ENCODE results near the gene ZNF652. TPM values are rescaled to one million over a fixed set of nuclear protein-coding genes. Genes with fewer than 3 reads are reported as not detected.

Gene ZNF652
- polyA plus RNA-seq, 1 donor from 2014 or later = 26.7 TPM

GRCh38 chr17:49315551-49316257 lies 46.3 kb downstream of the ZNF652 start:
- Histone ChIP-seq H3K79me2 (replicated peaks; ENCODE audit: insufficient read depth, low read length) (no peaks in the 10 kb centered on the region), H3K9me2 (ENCODE audit: insufficient read depth, low read length) (no peaks in the 10 kb centered on the region), H3K4me3 (ENCODE audit: low read length) (no peak overlapping the region), H4K20me1 (ENCODE audit: insufficient read depth) (no peaks in the 10 kb centered on the region), H3K27ac (ENCODE audit: low read length) (no peak overlapping the region), H3F3A (ENCODE audit: insufficient read depth, low read length, poor library complexity, severe bottlenecking) (no peaks in the 10 kb centered on the region), H2AFZ (ENCODE audit: low read depth, low read length) (no peak overlapping the region), H3K9ac (ENCODE audit: low read length) (no peak overlapping the region), H3K9me3 (ENCODE audit: low read length) (no peaks in the 10 kb centered on the region), H3K27me3 (ENCODE audit: insufficient read depth, low read depth, low read length) (no peaks in the 10 kb centered on the region), H3K36me3 (ENCODE audit: insufficient read depth, low read length) (no peaks in the 10 kb centered on the region), H3K4me2 (ENCODE audit: low read length) (no peak overlapping the region)
- TF ChIP-seq SMC3 (conservative IDR thresholded peaks at IDR 0.05; ENCODE audit: poor library complexity) (peak; percentile 83), RAD21 (conservative IDR thresholded peaks at IDR 0.05) (peak; percentile 88), MXI1 (conservative IDR thresholded peaks at IDR 0.05; ENCODE audit: poor library complexity, severe bottlenecking) (no peak), CTCF (IDR thresholded peaks at IDR 0.05; ENCODE audit: poor library complexity, severe bottlenecking) (peak; percentile 82)

GRCh38 chr17:49312722-49313121 lies 49.3 kb downstream of the ZNF652 start:
- no peak overlapping the region for H3K9ac ChIP-seq (ENCODE audit: low read length)
- no peaks in the 10 kb centered on the region for H3K79me2 ChIP-seq (replicated peaks; ENCODE audit: insufficient read depth, low read length)
- no peak overlapping the region for H3K4me2 ChIP-seq (ENCODE audit: low read length)
- no peaks in the 10 kb centered on the region for H3K9me2 ChIP-seq (ENCODE audit: insufficient read depth, low read length)
- no peaks in the 10 kb centered on the region for H4K20me1 ChIP-seq (ENCODE audit: insufficient read depth)
- H3K27me3 ChIP-seq (ENCODE audit: insufficient read depth, low read depth, low read length) = no peaks in the 10 kb centered on the region
- TF ChIP-seq TAF1 (IDR thresholded peaks at IDR 0.05; ENCODE audit: low read depth) (no peak), SMC3 (conservative IDR thresholded peaks at IDR 0.05; ENCODE audit: poor library complexity) (no peak), EZH2 (IDR thresholded peaks at IDR 0.05; ENCODE audit: borderline replicate concordance, insufficient read depth, low read length, poor library complexity, severe bottlenecking) (no peak), CTCF (IDR thresholded peaks at IDR 0.05; ENCODE audit: poor library complexity, severe bottlenecking) (no peak), RAD21 (conservative IDR thresholded peaks at IDR 0.05) (no peak), POLR2AphosphoS5 (IDR thresholded peaks at IDR 0.05) (no peak), MXI1 (conservative IDR thresholded peaks at IDR 0.05; ENCODE audit: poor library complexity, severe bottlenecking) (no peak), REST (IDR thresholded peaks at IDR 0.05; ENCODE audit: borderline replicate concordance) (no peak), EP300 (conservative IDR thresholded peaks at IDR 0.05; ENCODE audit: poor library complexity, severe bottlenecking) (no peak)
- H3F3A ChIP-seq (ENCODE audit: insufficient read depth, low read length, poor library complexity, severe bottlenecking) = no peaks in the 10 kb centered on the region
- H3K27ac ChIP-seq (ENCODE audit: low read length) = no peak overlapping the region
- H3K36me3 ChIP-seq (ENCODE audit: insufficient read depth, low read length) = no peaks in the 10 kb centered on the region
- no peak overlapping the region for H3K4me3 ChIP-seq (ENCODE audit: low read length)
- no peak overlapping the region for H2AFZ ChIP-seq (ENCODE audit: low read depth, low read length)
- H3K9me3 ChIP-seq (ENCODE audit: low read length) = no peaks in the 10 kb centered on the region

All from neural cell (in vitro differentiated cells).